Frontal cortex (tissue), 4 donors: ENCODE measurements around the gene PRKRIP1. TPM values are rescaled to one million over a fixed set of nuclear protein-coding genes. Genes with fewer than 3 reads are reported as not detected.
"Not testable (repeated sequence)": the region's sequence is repeated elsewhere in the genome, so short reads cannot be mapped to it uniquely, and the experiment has no call there.

Experiments
- DNase-seq, 2 donors: peaks; one replicate each; pipeline ENCODE4 v3.0.0; 2012; ENCODE audit warnings: low spot score in 2 of 2
- FAIRE-seq: peaks from 2 replicates; lab custom pipeline; 2012; peaks lifted over from hg19 to GRCh38; lab: Jason Lieb, UNC
- total RNA-seq: library from RNA; depleted of rRNA; stranded (reverse); fragments of >200 nt; gene quantifications from one replicate; pipeline ENCODE4 v1.2.3, GENCODE V29; 2014
- donor health status: control.
- donor health status: control.
- donor health status: control.

PRKRIP1 gene
- total RNA-seq, 1 donor from 2014 or later: 15.5 TPM

- FAIRE-seq (no peak), DNase-seq (no peak)
Measured at GRCh38 chr7:102452451-102452850, 56.3 kb downstream of the PRKRIP1 start.

DNA sequence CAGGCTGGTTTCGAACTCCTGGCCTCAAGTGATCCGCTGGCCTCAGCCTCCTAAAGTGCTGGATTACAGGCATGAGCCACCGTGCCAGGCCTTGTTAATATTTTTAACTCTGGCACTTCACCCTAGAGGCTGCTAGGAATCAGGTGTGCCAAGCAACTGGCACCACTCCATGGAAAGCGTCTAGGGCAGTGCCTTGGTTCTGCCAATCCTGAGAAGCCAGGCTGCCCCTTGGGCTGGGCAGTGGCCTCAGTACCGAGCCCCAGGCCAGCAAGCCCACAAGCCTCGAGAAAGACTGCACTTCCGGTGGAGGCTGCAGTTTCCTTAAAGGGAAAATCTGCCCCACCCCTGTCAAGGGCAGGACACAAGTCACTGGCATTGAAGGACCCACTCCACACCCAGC is 57.2 kb downstream of the PRKRIP1 start:
- FAIRE-seq (no peak), DNase-seq (no peak)

- DNase-seq: no peak
- FAIRE-seq: no peak
Measured at GRCh38 chr7:102454468-102454867, 58.3 kb downstream of the PRKRIP1 start.

DNA sequence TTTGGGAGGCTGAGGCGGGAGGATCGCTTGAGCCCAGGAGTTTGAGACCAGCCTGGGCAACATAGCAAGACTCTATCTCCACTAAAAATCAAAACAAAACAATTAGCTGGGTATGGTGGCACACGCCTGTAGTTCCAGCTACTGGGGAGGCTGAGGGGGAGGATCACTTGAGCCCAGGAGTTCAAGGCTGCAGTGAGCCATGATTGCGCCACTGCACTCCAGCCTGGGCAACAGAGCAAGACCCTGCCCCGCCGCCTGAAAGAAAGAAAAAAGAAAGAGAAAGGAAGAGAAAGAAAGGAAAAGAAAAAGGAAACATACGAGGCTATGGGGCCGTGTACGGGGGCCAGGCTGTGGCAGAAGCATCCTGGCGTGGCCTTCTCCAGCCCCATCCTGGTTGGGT is 58.8 kb downstream of the PRKRIP1 start:
- not testable (repeated sequence) for FAIRE-seq, DNase-seq

DNA sequence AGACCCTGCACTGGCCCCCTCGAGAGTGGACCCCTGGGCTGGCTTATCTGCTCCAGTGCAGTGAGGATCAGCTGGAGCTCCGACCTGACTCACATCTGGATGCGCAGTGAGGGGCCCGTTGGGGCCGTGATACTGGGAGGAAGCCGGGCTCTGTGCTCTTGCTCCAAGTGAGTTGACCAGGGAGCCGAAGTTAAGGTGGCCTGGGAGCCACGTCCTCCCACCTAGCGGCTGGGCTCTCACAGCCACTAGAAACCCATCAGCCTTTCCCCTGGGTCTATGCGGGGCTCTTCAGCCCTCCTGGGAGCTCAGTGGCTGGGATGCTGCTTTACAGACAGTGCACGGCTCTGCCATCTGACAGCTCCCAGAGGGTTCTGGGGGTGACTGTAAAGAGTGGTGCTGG is 59.4 kb downstream of the PRKRIP1 start:
- no peak for FAIRE-seq
- DNase-seq: no peak

DNA sequence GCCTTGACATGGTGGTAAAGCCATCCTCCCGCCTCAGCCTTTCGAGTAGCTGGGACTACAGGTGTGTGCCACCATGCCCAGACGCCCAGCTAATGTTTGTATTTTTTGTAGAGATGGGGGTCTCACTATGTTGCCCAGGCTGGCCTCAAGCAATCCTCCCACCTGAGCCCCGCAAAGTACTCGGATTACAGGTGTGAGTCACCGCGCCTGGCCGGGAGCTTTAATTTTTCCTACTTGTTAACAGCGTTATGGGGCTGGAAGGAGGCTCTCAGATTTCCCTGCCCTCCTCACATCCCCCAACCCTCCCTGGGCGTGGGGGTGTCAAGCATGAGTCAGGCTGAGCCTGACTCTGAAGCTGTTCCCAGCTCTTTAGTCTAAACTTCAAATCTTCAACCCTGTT is 60.2 kb downstream of the PRKRIP1 start:
- FAIRE-seq: no peak
- DNase-seq: no peak

DNA sequence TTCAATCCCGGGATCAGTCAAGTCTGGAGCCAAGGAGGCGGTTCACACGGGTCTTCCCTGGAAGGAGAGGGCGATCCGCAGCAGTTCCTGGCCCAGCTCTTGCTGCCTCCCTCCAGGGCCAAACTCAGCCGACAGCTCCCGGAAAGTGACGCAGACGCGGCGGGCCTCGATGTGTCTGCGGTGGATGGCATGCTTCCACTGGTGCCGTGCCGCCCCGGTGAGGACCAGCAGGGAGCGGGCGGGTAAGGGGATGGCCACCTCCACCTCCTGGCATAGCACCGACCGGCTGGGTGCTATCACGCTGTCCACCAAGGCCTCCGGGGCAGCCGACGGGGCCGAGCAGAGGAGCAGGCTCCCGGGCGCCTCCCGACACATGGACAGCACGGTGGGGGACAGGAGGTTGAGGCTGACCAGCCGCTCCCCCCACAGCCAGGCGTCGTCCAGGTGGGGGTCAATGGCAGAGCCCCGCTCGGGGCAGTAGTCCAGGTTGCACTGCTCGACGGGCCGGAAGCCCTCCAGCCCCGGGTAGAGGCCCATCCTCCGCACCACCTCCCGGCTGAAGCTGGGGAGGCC is 61.3 kb downstream of the PRKRIP1 start:
- DNase-seq (no peak), FAIRE-seq (no peak)

DNA sequence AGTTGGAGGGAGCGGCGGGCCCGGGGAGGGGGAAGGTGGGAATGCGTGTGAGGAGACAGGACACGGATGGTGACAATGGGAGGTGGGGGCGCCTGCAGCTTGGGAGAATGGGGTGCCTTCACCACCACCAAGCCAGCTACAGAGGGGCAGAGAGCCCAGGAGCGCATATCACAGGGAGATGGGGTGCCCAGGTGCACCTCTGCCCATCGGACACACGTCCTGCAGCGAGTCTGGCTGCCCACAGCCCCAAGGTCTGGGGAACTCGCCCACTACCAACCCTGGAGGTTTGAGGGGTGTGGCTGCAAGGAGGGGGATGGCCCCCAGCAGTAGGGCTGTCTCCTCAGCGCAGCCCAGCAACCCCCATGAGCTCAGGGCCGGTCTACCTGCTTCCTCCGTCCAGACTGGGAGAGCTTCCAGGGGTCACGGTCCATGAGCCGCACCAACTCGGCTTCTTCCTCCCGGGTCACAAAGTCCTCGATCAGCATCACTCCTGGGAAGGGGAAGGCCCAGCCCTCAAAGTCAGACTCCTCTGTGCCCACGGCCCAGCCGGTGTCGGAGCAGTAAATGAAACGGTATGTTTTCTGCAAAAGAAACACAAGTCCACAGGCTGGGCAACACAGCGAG is 63.2 kb downstream of the PRKRIP1 start:
- FAIRE-seq (no peak), DNase-seq (no peak)

DNA sequence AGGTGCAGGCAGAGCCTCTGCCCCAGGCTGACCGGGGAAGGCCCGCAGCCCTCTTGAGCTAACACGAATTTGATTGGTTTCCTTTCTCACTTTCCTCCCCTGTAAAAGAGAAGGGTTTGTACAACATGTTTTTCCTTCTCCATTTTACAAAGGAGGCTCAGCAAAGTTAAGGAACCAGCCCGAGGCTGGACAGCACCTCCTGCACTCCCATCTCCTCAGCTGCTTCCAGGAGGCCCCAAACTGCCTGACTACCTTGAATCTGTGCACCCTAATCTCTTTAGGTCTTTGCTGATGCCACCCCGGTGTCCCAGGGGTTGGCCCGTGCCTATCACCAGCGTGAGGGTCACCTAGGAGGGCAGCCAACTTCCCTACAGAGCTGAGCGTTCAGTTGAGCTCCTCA is 64.3 kb downstream of the PRKRIP1 start:
- FAIRE-seq: no peak
- no peak for DNase-seq

GRCh38 chr7:102463841-102464576 is 67.8 kb downstream of the PRKRIP1 start:
- DNase-seq (no peak), FAIRE-seq (no peak)

GRCh38 chr7:102464577-102465280 is 68.6 kb downstream of the PRKRIP1 start, which contains the start of the genes ALKBH4 and LRWD1:
ALKBH4 (minus strand) TSS chr7:102464863; CDS start chr7:102464836, 27 bp downstream.
LRWD1 (plus strand) TSS chr7:102464984; CDS start chr7:102465081, 97 bp downstream.
- peak; percentile 100 for DNase-seq
- FAIRE-seq: no peak

GRCh38 chr7:102466097-102466496 is 69.9 kb downstream of the PRKRIP1 start:
- FAIRE-seq (no peak), DNase-seq (no peak)

- FAIRE-seq (no peak), DNase-seq (no peak)
Measured at GRCh38 chr7:102467581-102468477, 71.7 kb downstream of the PRKRIP1 start.

DNA sequence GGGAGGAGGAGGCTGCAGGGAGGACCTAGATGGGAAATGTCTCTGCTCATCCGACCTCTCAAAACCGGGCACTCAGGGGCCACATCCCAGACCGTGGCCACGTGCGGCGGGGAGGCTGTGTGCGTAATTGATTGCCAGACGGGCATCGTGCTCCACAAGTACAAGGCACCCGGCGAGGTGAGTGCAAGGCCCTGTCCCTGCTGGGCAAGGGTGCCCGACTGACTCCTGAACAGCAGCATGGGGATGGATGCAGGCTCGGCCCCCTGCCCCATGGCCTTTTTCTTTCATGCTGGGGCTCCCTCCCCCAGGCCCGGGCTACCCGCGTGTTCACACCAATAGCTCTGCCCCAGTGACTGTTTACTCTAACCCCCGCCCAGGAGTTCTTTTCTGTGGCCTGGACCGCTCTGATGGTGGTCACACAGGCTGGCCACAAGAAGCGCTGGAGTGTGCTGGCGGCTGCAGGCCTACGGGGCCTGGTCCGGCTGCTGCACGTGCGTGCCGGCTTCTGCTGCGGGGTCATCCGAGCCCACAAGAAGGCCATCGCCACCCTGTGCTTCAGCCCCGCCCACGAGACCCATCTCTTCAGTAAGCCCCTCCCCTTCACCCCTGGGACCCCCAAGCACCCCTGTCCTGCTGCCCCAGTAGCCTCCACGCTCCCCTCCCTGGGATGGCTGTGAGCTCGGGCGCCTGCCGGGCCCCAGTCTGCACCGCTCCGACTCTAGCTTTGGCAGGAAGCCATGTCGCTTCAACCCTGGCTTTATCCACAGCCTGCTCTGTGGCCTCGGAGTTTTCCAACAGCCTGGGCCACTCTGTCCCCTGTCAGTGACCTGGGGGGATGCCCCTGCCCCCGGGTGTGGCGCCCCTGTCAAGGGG is 72.6 kb downstream of the PRKRIP1 start:
- FAIRE-seq (no peak), DNase-seq (no peak)

DNA sequence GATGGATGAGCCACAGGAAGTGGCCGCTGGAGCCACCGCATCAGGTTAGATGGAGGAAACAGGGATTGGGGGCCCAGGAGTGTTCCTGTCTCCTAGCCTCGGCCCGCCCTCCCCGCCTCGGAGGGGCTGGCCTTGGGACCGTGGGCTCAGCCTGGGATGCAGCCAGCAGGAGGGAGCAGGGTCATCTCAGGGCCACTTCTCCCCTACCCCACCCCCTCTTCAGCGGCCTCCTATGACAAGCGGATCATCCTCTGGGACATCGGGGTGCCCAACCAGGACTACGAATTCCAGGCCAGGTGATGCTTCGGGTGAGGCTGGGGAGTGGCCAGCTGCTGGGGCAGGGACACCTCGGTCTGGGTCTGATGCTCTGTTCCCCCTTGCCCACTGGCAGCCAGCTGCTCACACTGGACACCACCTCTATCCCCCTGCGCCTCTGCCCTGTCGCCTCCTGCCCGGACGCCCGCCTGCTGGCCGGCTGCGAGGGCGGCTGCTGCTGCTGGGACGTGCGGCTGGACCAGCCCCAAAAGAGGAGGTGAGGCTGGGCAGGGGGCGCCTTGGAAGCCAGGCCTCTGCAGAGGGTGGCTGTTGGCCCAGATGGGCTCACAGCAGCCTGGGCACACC is 73.3 kb downstream of the PRKRIP1 start:
- FAIRE-seq (no peak), DNase-seq (no peak)

GRCh38 chr7:102469972-102470825 is 74.0 kb downstream of the PRKRIP1 start:
- FAIRE-seq: no peak

DNA sequence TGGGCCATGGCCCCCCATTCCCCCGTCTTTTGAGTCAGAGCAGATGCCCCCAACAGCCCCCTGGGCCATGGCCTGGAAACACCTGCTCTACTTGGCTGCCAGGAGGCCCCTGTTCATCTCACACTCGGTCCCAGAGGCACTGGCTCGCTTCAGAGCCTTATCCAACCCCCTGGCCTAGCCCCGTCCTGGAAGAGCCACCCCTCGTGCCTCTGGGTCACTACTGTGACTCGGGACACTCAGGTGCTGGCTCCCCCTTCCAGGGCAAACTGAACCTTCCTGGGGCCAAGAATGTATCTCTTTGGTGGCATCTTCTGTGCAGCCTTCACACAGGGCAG is 75.6 kb downstream of the PRKRIP1 start:
- DNase-seq: no peak
- no peak for FAIRE-seq

More at GRCh38 chr7:102469972-102470825, 74.0 kb downstream of the PRKRIP1 start:
- DNase-seq: no peak
